ENCODE measurements around the gene RAD51D. TPM values are rescaled to one million over a fixed set of nuclear protein-coding genes. Genes with fewer than 3 reads are reported as not detected.

Gene RAD51D
- polyA plus RNA-seq, 1 of the 3 experiments (the other 2 are of a cell fraction), result 11.6 TPM

DNA sequence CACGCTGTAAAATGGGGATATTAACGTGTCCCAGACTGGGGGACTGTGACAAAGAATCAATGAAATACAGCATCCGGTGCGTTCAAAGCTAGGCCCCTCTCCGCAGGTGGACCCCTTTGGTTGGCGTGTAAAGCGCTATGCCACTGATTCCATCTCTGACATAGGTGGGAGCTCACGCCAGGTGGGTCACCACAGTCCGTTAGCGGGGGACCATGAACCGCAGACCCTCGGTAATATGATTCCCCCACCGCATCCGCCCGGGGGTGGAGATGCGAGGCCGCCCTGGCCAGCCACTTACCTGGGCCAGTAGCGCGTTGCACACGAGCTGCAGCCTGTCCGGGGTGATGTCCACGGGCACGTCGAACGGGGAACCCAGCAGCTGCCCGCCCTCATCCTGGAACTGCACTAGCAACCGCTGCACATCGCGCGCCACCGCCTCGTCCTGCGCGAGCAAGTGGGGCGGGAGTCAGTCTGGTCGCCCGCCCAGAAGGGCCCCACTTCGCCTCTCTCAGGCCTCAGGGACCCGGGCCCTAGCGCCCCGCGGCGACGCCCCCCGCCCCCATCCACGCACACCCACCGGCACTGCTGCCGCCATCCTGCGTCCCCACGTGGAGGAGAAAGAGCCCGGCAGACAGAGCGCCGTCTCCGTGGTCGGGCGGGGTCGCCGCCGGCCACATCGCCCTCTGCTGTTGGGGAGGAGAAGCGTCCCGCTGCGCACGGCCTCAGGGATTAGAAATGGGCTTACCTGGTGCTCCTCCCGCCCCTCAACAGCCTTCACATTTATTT, 22.2 kb upstream of the RAD51D start, which contains the start of gene NLE1:
Gene NLE1, minus strand, starts transcription at position 623 of the 786 bp plus-strand sequence. Its CDS starts 28 bp downstream, at position 595.
- 3% methylated on average over 30 of the region's 65 CpGs for WGBS (ENCODE audit: low lambda C conversion rate)
- Histone ChIP-seq H3K9me3 (no peaks in the 10 kb centered on the region), H2AFZ (ENCODE audit: low read depth) (peak within 1 kb of the TSS; percentile 95), H3K4me3 (ENCODE audit: low read depth in 2 of 2, low read length in 1 of 2) (peak within 1 kb of the TSS; percentile 91 to 99), H3K4me1 (ENCODE audit: control insufficient read depth in 1 of 2, insufficient read depth in 2 of 2, low read depth in 1 of 2, low read length in 1 of 2) (peaks cover 0 to 3% of the 10 kb centered on the region in 2 experiments; a peak in 1 of 4 replicates), H4K20me1 (ENCODE audit: insufficient read depth) (no peaks in the 10 kb centered on the region), H3K4me2 (peak within 1 kb of the TSS; percentile 98), H3K9ac (peak within 1 kb of the TSS; percentile 81), H3K9me2 (no peaks in the 10 kb centered on the region), H3K79me2 (ENCODE audit: insufficient read depth) (peaks cover 29% of the 10 kb centered on the region), H3F3A (replicated peaks; ENCODE audit: insufficient read depth) (no peaks in the 10 kb centered on the region), H3K27me3 (ENCODE audit: insufficient read depth) (no peaks in the 10 kb centered on the region; the same call in 1 of the 2 replicates), H3K27ac (ENCODE audit: low read depth in 2 of 2, low read length in 1 of 2) (peak within 1 kb of the TSS in 1 of 2 experiments; percentile 47; a peak in 1 of 4 replicates), H3K36me3 (replicated peaks in 1 of 2; ENCODE audit: control insufficient read depth in 1 of 2, insufficient read depth in 2 of 2, low read length in 1 of 2) (peaks cover 13 to 23% of the 10 kb centered on the region in 2 experiments)
- ChIA-PET POLR2A (interaction anchor here (1.0 to 1.3 kb wide), 3 partner anchors 11 to 23 kb away, joined by 3 to 5 read pairs (median 4); partner anchors contain the start of genes FNDC8 and RAD51D), CTCF (interaction anchor here (0.6 to 3.4 kb wide), 16 partner anchors 11 to 758 kb away, joined by 3 to 11 read pairs (median 4); partner anchors contain the start of gene RAD51D)
- DNase-seq, result peak; percentile 94
- TF ChIP-seq FOXJ3 (CRISPR knock-in tag; IDR thresholded peaks at IDR 0.05), result no peak
- TF ChIP-seq, protein P1, sequence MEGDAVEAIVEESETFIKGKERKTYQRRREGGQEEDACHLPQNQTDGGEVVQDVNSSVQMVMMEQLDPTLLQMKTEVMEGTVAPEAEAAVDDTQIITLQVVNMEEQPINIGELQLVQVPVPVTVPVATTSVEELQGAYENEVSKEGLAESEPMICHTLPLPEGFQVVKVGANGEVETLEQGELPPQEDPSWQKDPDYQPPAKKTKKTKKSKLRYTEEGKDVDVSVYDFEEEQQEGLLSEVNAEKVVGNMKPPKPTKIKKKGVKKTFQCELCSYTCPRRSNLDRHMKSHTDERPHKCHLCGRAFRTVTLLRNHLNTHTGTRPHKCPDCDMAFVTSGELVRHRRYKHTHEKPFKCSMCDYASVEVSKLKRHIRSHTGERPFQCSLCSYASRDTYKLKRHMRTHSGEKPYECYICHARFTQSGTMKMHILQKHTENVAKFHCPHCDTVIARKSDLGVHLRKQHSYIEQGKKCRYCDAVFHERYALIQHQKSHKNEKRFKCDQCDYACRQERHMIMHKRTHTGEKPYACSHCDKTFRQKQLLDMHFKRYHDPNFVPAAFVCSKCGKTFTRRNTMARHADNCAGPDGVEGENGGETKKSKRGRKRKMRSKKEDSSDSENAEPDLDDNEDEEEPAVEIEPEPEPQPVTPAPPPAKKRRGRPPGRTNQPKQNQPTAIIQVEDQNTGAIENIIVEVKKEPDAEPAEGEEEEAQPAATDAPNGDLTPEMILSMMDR (IDR thresholded peaks at IDR 0.05), result peak; percentile 83
- peak; percentile 49 for TF ChIP-seq GABPA (IDR thresholded peaks at IDR 0.05; ENCODE audit: low read depth)
- TF ChIP-seq, protein P2, sequence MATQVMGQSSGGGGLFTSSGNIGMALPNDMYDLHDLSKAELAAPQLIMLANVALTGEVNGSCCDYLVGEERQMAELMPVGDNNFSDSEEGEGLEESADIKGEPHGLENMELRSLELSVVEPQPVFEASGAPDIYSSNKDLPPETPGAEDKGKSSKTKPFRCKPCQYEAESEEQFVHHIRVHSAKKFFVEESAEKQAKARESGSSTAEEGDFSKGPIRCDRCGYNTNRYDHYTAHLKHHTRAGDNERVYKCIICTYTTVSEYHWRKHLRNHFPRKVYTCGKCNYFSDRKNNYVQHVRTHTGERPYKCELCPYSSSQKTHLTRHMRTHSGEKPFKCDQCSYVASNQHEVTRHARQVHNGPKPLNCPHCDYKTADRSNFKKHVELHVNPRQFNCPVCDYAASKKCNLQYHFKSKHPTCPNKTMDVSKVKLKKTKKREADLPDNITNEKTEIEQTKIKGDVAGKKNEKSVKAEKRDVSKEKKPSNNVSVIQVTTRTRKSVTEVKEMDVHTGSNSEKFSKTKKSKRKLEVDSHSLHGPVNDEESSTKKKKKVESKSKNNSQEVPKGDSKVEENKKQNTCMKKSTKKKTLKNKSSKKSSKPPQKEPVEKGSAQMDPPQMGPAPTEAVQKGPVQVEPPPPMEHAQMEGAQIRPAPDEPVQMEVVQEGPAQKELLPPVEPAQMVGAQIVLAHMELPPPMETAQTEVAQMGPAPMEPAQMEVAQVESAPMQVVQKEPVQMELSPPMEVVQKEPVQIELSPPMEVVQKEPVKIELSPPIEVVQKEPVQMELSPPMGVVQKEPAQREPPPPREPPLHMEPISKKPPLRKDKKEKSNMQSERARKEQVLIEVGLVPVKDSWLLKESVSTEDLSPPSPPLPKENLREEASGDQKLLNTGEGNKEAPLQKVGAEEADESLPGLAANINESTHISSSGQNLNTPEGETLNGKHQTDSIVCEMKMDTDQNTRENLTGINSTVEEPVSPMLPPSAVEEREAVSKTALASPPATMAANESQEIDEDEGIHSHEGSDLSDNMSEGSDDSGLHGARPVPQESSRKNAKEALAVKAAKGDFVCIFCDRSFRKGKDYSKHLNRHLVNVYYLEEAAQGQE (IDR thresholded peaks at IDR 0.05; ENCODE audit: low read depth, low read length), result peak; percentile 70
- TF ChIP-seq SIN3A (IDR thresholded peaks at IDR 0.05; ENCODE audit: borderline replicate concordance, low read depth, low read length), result peak; percentile 99
- TF ChIP-seq TAF1 (IDR thresholded peaks at IDR 0.05; ENCODE audit: borderline replicate concordance, low read depth, low read length), result peak; percentile 95
- TF ChIP-seq RXRA (IDR thresholded peaks at IDR 0.05; ENCODE audit: borderline replicate concordance, low read depth), result no peak
- peak; percentile 33; the same call in 1 of the 2 replicates for TF ChIP-seq SMC3 (IDR thresholded peaks at IDR 0.05; ENCODE audit: low read depth, low read length)
- TF ChIP-seq ELF1 (IDR thresholded peaks at IDR 0.05), result 0 out of 2 replicates have a peak, but pooled peaks have one; percentile 23
- TF ChIP-seq, protein P3, sequence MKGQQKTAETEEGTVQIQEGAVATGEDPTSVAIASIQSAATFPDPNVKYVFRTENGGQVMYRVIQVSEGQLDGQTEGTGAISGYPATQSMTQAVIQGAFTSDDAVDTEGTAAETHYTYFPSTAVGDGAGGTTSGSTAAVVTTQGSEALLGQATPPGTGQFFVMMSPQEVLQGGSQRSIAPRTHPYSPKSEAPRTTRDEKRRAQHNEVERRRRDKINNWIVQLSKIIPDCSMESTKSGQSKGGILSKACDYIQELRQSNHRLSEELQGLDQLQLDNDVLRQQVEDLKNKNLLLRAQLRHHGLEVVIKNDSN (IDR thresholded peaks at IDR 0.05; ENCODE audit: borderline replicate concordance, low read depth), result peak; percentile 85
- no peak for TF ChIP-seq JUND (IDR thresholded peaks at IDR 0.05)
- 0 out of 2 replicates have a peak, but pooled peaks have one; percentile 14 for TF ChIP-seq TEAD4 (IDR thresholded peaks at IDR 0.05; ENCODE audit: borderline replicate concordance, insufficient read depth)
- TF ChIP-seq TCF12 (IDR thresholded peaks at IDR 0.05), result 0 out of 2 replicates have a peak, but pooled peaks have one; percentile 8
- no peak for TF ChIP-seq GATA2 (CRISPR knock-in tag; IDR thresholded peaks at IDR 0.05)
- TF ChIP-seq MXI1 (IDR thresholded peaks at IDR 0.05; ENCODE audit: low read depth, low read length), result peak; percentile 100
- TF ChIP-seq NFIC (IDR thresholded peaks at IDR 0.05; ENCODE audit: borderline replicate concordance), result no peak
- peak; percentile 51 for TF ChIP-seq RCOR1 (IDR thresholded peaks at IDR 0.05; ENCODE audit: low read length)
- TF ChIP-seq CHD2 (IDR thresholded peaks at IDR 0.05; ENCODE audit: low read length, partially characterized antibody), result peak; percentile 91
- TF ChIP-seq RAD21 (IDR thresholded peaks at IDR 0.05; ENCODE audit: low read length), result 0 out of 2 replicates have a peak, but pooled peaks have one; percentile 8
- no peak for TF ChIP-seq FOXM1 (IDR thresholded peaks at IDR 0.05; ENCODE audit: low read depth)
- no peak for TF ChIP-seq MEF2A (IDR thresholded peaks at IDR 0.05; ENCODE audit: borderline replicate concordance, low read depth)
- peak; percentile 72; the same call in 1 of the 2 replicates for TF ChIP-seq POLR2AphosphoS5 (IDR thresholded peaks at IDR 0.05; ENCODE audit: low read depth, low read length)
- TF ChIP-seq, protein P4, sequence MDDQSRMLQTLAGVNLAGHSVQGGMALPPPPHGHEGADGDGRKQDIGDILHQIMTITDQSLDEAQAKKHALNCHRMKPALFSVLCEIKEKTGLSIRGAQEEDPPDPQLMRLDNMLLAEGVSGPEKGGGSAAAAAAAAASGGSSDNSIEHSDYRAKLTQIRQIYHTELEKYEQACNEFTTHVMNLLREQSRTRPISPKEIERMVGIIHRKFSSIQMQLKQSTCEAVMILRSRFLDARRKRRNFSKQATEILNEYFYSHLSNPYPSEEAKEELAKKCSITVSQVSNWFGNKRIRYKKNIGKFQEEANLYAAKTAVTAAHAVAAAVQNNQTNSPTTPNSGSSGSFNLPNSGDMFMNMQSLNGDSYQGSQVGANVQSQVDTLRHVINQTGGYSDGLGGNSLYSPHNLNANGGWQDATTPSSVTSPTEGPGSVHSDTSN (IDR thresholded peaks at IDR 0.05), result peak; percentile 28; the same call in 1 of the 2 replicates
- TF ChIP-seq NRF1 (IDR thresholded peaks at IDR 0.05; ENCODE audit: low read depth, low read length), result no peak
